ENCODE results near the gene ARPC5L.

ARPC5L gene

GRCh38 chr9:124869986-124870560, 8.1 kb downstream of the ARPC5L start:
- H3K27ac ChIP-seq, result peak overlapping the region; percentile 92

GRCh38 chr9:124870723-124871122, 8.8 kb downstream of the ARPC5L start:
- TF ChIP-seq ZFX (IDR thresholded peaks at IDR 0.05), result no peak
- no peak for TF ChIP-seq CTCF (conservative IDR thresholded peaks at IDR 0.05)
- H3K27ac ChIP-seq, result peak overlapping the region; percentile 92

More at GRCh38 chr9:124869986-124870560, 8.1 kb downstream of the ARPC5L start:
- TF ChIP-seq CTCF (conservative IDR thresholded peaks at IDR 0.05), result no peak
- no peak for TF ChIP-seq ZFX (IDR thresholded peaks at IDR 0.05)

GRCh38 chr9:124871156-124871561, 9.2 kb downstream of the ARPC5L start:
- H3K27ac ChIP-seq, result peak overlapping the region; percentile 92
- TF ChIP-seq CTCF (conservative IDR thresholded peaks at IDR 0.05), result no peak
- TF ChIP-seq ZFX (IDR thresholded peaks at IDR 0.05), result no peak

GRCh38 chr9:124873664-124874063, 11.7 kb downstream of the ARPC5L start:
- peak overlapping the region; percentile 92; the same call in 1 of the 2 replicates for H3K27ac ChIP-seq
- TF ChIP-seq CTCF (conservative IDR thresholded peaks at IDR 0.05) (no peak), ZFX (IDR thresholded peaks at IDR 0.05) (no peak)

- TF ChIP-seq ZFX (IDR thresholded peaks at IDR 0.05) (no peak), CTCF (conservative IDR thresholded peaks at IDR 0.05) (no peak)
- H3K27ac ChIP-seq, result no peak overlapping the region
Measured at GRCh38 chr9:124875501-124875900, 13.6 kb downstream of the ARPC5L start.

GRCh38 chr9:124877021-124877782, 15.3 kb downstream of the ARPC5L start:
- TF ChIP-seq CTCF (conservative IDR thresholded peaks at IDR 0.05) (no peak), ZFX (IDR thresholded peaks at IDR 0.05) (no peak)
- no peak overlapping the region for H3K27ac ChIP-seq

- H3K27ac ChIP-seq, result no peak overlapping the region
- TF ChIP-seq CTCF (conservative IDR thresholded peaks at IDR 0.05) (no peak), ZFX (IDR thresholded peaks at IDR 0.05) (no peak)
Measured at GRCh38 chr9:124878021-124878420, 16.1 kb downstream of the ARPC5L start.
